MM.1S (cell line): ENCODE data around the gene ZFAND2A.

ENCODE experiments used
- DNase-seq: peaks from one replicate; pipeline ENCODE4 v3.0.0-alpha.2; 2015
- H2AFZ ChIP-seq: fragments of 300-600 bp; sonication (generic); 2 replicates; pipeline ENCODE4 v1.6.0; 2016; ENCODE audit warnings: antibody characterized with exemption, low read length
- H3F3A ChIP-seq: fragments of 300-600 bp; sonication (generic); 2 replicates; pipeline ENCODE4 v1.6.1; 2016; ENCODE audit warnings: mild to moderate bottlenecking, antibody characterized with exemption, low read length, moderate library complexity, mixed read lengths; ENCODE audit not compliant: insufficient read depth
- H3K27ac ChIP-seq: fragments of 300-600 bp; sonication (generic); 2 replicates; pipeline ENCODE4 v1.5.1; 2016; ENCODE audit warnings: mild to moderate bottlenecking, low read length
- H3K27me3 ChIP-seq: fragments of 300-600 bp; sonication (generic); replicated peaks from 2 replicates; pipeline ENCODE4 v1.6.0; 2016; ENCODE audit warnings: low read length; ENCODE audit not compliant: insufficient read depth
- H3K36me3 ChIP-seq: fragments of 300-600 bp; sonication (generic); replicated peaks from 2 replicates; pipeline ENCODE4 v1.6.1; 2016; ENCODE audit warnings: mild to moderate bottlenecking, low read length, mixed read lengths; ENCODE audit not compliant: insufficient read depth
- H3K4me1 ChIP-seq: fragments of 300-600 bp; sonication (generic); 2 replicates; pipeline ENCODE4 v1.6.1; 2016; ENCODE audit warnings: low read length, mixed read lengths
- H3K4me2 ChIP-seq: fragments of 300-600 bp; sonication (generic); 2 replicates; pipeline ENCODE4 v1.6.0; 2016; ENCODE audit warnings: low read depth, low read length
- H3K4me3 ChIP-seq: fragments of 300-600 bp; sonication (generic); 2 replicates; pipeline ENCODE4 v1.5.1; 2016; ENCODE audit warnings: low read length, mixed read lengths
- H3K79me2 ChIP-seq: fragments of 300-600 bp; sonication (generic); 2 replicates; pipeline ENCODE4 v1.6.1; 2016; ENCODE audit warnings: mixed run types, low read length, mixed read lengths
- H3K9ac ChIP-seq: fragments of 300-600 bp; sonication (generic); 2 replicates; pipeline ENCODE4 v1.6.1; 2016; ENCODE audit warnings: low read length, mixed read lengths
- H3K9me2 ChIP-seq: fragments of 300-600 bp; sonication (generic); replicated peaks from 2 replicates; pipeline ENCODE4 v1.6.1; 2016; ENCODE audit warnings: mild to moderate bottlenecking, low read length, mixed read lengths; ENCODE audit not compliant: insufficient read depth
- H3K9me3 ChIP-seq: fragments of 300-600 bp; sonication (generic); replicated peaks from 2 replicates; pipeline ENCODE4 v1.6.1; 2016; ENCODE audit warnings: mild to moderate bottlenecking, low read length, mixed read lengths; ENCODE audit not compliant: insufficient read depth
- H4K20me1 ChIP-seq: fragments of 300-600 bp; sonication (generic); 2 replicates; pipeline ENCODE4 v1.6.1; 2016; ENCODE audit warnings: mild to moderate bottlenecking, low read length, moderate library complexity, mixed read lengths; ENCODE audit not compliant: insufficient read depth
- CTCF ChIP-seq: fragments of 300-600 bp; sonication (generic); IDR thresholded peaks from 2 replicates; pipeline ENCODE4 v1.5.1; 2016; ENCODE audit warnings: antibody characterized with exemption, low read length, mixed read lengths
- EZH2 ChIP-seq: fragments of 300-600 bp; sonication (generic); optimal IDR thresholded peaks from 2 replicates; pipeline ENCODE3; 2017; ENCODE audit warnings: low read depth, mild to moderate bottlenecking, antibody characterized with exemption, low read length, mixed read lengths
- EZH2phosphoT487 ChIP-seq: fragments of 300-600 bp; sonication (generic); IDR thresholded peaks from 2 replicates; pipeline ENCODE4 v1.6.1; 2018; ENCODE audit warnings: antibody characterized with exemption, low read length

Gene ZFAND2A

GRCh38 chr7:1201916-1202315 lies 41.9 kb upstream of the ZFAND2A start:
- Histone ChIP-seq H3K9me2 (no peaks in the 10 kb centered on the region), H3K27me3 (peaks cover 82% of the 10 kb centered on the region), H3K9ac (no peak overlapping the region), H3F3A (no peaks in the 10 kb centered on the region), H3K4me2 (no peak overlapping the region), H3K27ac (no peak overlapping the region), H3K79me2 (no peaks in the 10 kb centered on the region), H3K9me3 (no peaks in the 10 kb centered on the region), H2AFZ (no peak overlapping the region), H3K4me3 (no peak overlapping the region), H3K36me3 (no peaks in the 10 kb centered on the region), H3K4me1 (no peaks in the 10 kb centered on the region), H4K20me1 (no peaks in the 10 kb centered on the region)
- no peak for DNase-seq
- no peak for TF ChIP-seq CTCF
- TF ChIP-seq EZH2phosphoT487: no peak
- TF ChIP-seq EZH2: no peak

GRCh38 chr7:1200045-1200444 lies 40.0 kb upstream of the ZFAND2A start:
- Histone ChIP-seq H3K4me3 (no peak overlapping the region), H3K9me3 (no peaks in the 10 kb centered on the region), H3K36me3 (no peaks in the 10 kb centered on the region), H3K9me2 (no peaks in the 10 kb centered on the region), H3K9ac (no peak overlapping the region), H3K79me2 (no peaks in the 10 kb centered on the region), H3K4me2 (no peak overlapping the region), H2AFZ (no peak overlapping the region), H3K27me3 (peaks cover 74% of the 10 kb centered on the region), H3F3A (no peaks in the 10 kb centered on the region), H4K20me1 (no peaks in the 10 kb centered on the region), H3K27ac (no peak overlapping the region), H3K4me1 (no peaks in the 10 kb centered on the region)
- TF ChIP-seq CTCF: no peak
- TF ChIP-seq EZH2phosphoT487: no peak
- no peak for TF ChIP-seq EZH2
- no peak for DNase-seq

GRCh38 chr7:1197997-1198625 lies 38.1 kb upstream of the ZFAND2A start:
- H2AFZ ChIP-seq: no peak overlapping the region
- no peaks in the 10 kb centered on the region for H3K9me3 ChIP-seq
- H4K20me1 ChIP-seq: no peaks in the 10 kb centered on the region
- H3K79me2 ChIP-seq: no peaks in the 10 kb centered on the region
- H3K27me3 ChIP-seq: peaks cover 74% of the 10 kb centered on the region
- no peak overlapping the region for H3K4me2 ChIP-seq
- TF ChIP-seq EZH2phosphoT487 (no peak), EZH2 (no peak), CTCF (no peak)
- no peaks in the 10 kb centered on the region for H3K9me2 ChIP-seq
- no peaks in the 10 kb centered on the region for H3K4me1 ChIP-seq
- DNase-seq: no peak
- H3K36me3 ChIP-seq: no peaks in the 10 kb centered on the region
- no peak overlapping the region for H3K9ac ChIP-seq
- no peaks in the 10 kb centered on the region for H3F3A ChIP-seq
- no peak overlapping the region for H3K4me3 ChIP-seq
- H3K27ac ChIP-seq: no peak overlapping the region
